ENCODE results near the gene SYNPO2. TPM values are rescaled to one million over a fixed set of nuclear protein-coding genes. Genes with fewer than 3 reads are reported as not detected.

Gene SYNPO2
- total RNA-seq, 3 donors from 2014 or later: 18.9 to 804 (median 91.1) TPM

DNA sequence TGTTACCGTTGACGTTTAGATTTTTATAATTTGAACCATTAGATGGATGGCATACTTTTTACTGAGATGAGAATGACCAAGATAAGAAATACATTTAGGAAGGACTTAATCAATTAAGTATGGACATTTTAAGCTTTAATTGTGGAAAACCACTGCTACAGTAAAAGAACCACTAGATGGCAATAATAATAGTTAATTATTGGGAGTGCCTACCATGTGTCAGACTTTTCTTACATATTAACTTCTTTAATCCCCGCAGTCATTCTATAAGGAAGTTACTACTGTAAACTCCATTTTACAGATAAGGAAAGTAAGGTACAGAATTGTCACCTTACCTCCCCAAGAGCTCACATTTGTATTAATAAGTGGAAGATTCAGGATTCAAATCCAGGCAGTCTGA lies 198.5 kb downstream of the SYNPO2 start:
- ATAC-seq (peak; percentile 79), DNase-seq (no peak)
- H3K36me3 ChIP-seq (ENCODE audit: low read depth): no peaks in the 10 kb centered on the region
- no peak overlapping the region for H3K4me3 ChIP-seq
- peaks cover 17% of the 10 kb centered on the region for H3K4me1 ChIP-seq (ENCODE audit: low read depth)
- TF ChIP-seq, protein P1, sequence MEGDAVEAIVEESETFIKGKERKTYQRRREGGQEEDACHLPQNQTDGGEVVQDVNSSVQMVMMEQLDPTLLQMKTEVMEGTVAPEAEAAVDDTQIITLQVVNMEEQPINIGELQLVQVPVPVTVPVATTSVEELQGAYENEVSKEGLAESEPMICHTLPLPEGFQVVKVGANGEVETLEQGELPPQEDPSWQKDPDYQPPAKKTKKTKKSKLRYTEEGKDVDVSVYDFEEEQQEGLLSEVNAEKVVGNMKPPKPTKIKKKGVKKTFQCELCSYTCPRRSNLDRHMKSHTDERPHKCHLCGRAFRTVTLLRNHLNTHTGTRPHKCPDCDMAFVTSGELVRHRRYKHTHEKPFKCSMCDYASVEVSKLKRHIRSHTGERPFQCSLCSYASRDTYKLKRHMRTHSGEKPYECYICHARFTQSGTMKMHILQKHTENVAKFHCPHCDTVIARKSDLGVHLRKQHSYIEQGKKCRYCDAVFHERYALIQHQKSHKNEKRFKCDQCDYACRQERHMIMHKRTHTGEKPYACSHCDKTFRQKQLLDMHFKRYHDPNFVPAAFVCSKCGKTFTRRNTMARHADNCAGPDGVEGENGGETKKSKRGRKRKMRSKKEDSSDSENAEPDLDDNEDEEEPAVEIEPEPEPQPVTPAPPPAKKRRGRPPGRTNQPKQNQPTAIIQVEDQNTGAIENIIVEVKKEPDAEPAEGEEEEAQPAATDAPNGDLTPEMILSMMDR (IDR thresholded peaks at IDR 0.05): no peak
- no peaks in the 10 kb centered on the region for H3K9me3 ChIP-seq
- intact Hi-C loops (cut with DNase I, micrococcal nuclease): no loop called here

DNA sequence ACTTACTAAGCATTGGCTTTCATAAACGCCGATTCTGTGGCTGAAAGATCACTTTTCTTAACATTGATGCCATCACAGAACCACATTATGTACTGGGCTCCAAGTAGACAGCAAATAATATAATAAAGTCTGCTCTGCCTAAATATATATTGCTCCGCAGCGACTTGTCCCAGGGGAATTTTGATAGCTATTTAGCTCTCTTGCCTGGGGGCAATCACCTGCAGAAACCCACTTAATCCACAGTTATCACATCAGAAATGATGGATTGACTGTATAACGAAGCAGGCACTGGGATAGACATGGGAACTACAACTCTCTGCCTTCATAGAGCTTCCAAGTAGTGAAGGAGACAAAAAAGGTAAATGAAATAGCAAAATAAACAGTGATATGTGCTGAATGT lies 199.0 kb downstream of the SYNPO2 start:
- Histone ChIP-seq H3K9me3 (no peaks in the 10 kb centered on the region), H3K36me3 (ENCODE audit: low read depth) (no peaks in the 10 kb centered on the region), H3K4me1 (ENCODE audit: low read depth) (peaks cover 14% of the 10 kb centered on the region), H3K4me3 (no peak overlapping the region)
- DNase-seq: no peak
- TF ChIP-seq, protein P1 (IDR thresholded peaks at IDR 0.05): no peak
- no peak for ATAC-seq
- intact Hi-C loops (cut with DNase I, micrococcal nuclease): no loop called here

DNA sequence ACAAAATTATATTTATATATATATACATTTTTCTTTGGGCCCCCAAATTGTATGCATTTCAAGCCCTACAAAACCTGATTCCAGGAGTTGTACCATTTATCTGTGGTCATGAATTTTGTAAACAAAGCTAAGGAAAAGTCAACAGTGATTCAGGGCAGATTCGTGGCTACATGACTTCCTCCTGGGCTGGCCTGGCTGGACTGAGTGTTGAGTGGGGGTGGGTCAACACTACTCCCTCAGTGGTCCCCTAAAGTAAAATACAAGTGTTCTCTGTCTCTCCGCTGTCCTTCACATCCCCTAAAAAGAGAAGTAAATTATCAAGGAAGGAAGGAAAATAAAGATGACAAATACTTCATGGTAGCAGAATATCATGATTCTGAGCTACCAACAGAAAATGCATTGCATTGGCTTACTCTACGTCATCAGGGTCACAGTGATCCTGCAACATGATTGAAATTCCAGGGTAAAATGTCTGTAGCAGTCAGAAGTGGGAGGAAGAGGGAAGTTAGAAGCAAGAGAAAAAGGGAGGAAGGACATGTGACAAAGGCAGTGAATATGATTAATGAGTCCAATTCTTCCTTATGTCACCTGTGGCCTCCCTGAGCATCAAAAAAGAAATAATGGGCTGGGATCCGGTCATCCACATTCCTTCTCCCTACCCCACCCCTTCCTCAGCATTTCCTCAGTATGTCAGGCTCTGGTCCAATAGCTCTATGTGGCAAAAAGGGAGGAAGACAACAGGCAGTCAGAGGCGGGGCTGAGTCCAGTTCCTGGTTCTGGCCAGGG lies 204.6 kb downstream of the SYNPO2 start:
- DNase-seq (peak in 2 of 3 donors; percentile 23 to 40), ATAC-seq (peak; percentile 60)
- Histone ChIP-seq H3K4me1 (ENCODE audit: low read depth) (peaks cover 12% of the 10 kb centered on the region), H3K4me3 (no peak overlapping the region), H3K9me3 (no peaks in the 10 kb centered on the region), H3K36me3 (ENCODE audit: low read depth) (no peaks in the 10 kb centered on the region)
- TF ChIP-seq, protein P1 (IDR thresholded peaks at IDR 0.05): no peak
- intact Hi-C loops (cut with DNase I, micrococcal nuclease): no loop called here

DNA sequence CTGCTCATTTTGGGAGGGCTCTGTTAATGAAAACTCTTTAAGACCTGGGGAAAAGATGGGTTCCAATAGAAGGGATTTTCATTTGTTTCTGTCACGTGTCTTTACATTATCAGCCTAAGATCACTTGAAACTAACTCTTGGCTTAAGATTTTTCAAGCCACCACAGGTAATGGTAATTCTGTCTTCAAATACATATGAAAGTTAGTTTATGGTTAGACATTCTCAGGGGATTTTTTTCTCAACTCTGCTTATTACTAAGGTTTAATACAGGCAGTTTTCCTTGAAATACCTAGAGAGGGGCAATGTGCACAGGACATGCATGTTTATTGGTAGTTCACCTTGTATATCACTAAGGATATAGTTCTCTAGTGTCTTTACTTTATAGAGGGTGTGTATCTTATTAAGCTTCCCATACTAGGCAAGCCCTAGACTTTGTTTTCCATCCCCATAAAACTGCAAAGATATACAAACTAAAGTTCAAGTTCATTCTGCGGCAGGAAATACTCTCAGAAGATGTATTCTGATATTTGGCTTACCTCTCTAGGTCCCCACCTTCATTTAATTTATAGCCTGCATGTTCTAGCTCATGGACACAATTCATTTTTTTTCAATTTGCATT lies 208.7 kb downstream of the SYNPO2 start:
- Histone ChIP-seq H3K36me3 (ENCODE audit: low read depth) (no peaks in the 10 kb centered on the region), H3K9me3 (no peaks in the 10 kb centered on the region), H3K4me3 (no peak overlapping the region), H3K4me1 (ENCODE audit: low read depth) (peaks cover 18% of the 10 kb centered on the region)
- DNase-seq: peak in 1 of 3 donors; percentile 25
- TF ChIP-seq, protein P1 (IDR thresholded peaks at IDR 0.05): no peak
- intact Hi-C loops (cut with DNase I, micrococcal nuclease): no loop called here
- ATAC-seq: peak; percentile 89

DNA sequence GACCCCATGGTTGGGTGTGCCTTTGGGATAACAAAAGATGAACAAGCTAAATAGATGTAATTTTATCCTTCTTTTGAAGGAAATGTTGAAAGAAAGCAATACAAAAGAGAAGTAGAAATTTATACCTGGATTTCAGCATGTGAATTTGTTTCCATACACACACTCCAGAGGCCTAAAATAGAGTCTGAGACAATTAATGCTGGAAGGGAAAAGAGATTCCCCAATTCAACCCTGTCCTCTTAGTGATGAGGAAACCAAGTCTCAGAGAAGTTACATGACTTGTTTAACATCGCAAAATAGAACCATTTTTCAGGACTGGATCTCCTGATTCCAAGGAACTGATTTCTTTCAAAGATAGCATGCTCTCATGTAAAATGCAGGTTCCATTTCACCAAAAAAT lies 209.7 kb downstream of the SYNPO2 start:
- Histone ChIP-seq H3K4me3 (no peak overlapping the region), H3K9me3 (no peaks in the 10 kb centered on the region), H3K36me3 (ENCODE audit: low read depth) (no peaks in the 10 kb centered on the region), H3K4me1 (ENCODE audit: low read depth) (peaks cover 17% of the 10 kb centered on the region)
- TF ChIP-seq, protein P1 (IDR thresholded peaks at IDR 0.05): no peak
- ATAC-seq (no peak), DNase-seq (no peak)
- intact Hi-C loops (cut with DNase I, micrococcal nuclease): no loop called here

Data from mucosa of descending colon (tissue), 3 donors.